GM12878 (cell line): ENCODE data around the gene NOL3. TPM values are rescaled to one million over a fixed set of nuclear protein-coding genes. Genes with fewer than 3 reads are reported as not detected.

ENCODE experiments used
- BHLHE40 ChIP-seq, 2 experiments: fragments of 450-650 bp in 1 of 2; IDR thresholded peaks; 2 replicates each; pipeline ENCODE4 v1.6.1; 2011 to 2017; ENCODE audit warnings: low read depth in 2 of 2, borderline replicate concordance in 1 of 2, improper control_type of control experiment in 1 of 2, low read length in 1 of 2, mild to moderate bottlenecking in 1 of 2
- CREM ChIP-seq: IDR thresholded peaks from 2 replicates; pipeline ENCODE4 v1.6.1; 2014; ENCODE audit warnings: antibody characterized with exemption, low read depth
- EGR1 ChIP-seq, 2 experiments: IDR thresholded peaks; 1 replicate in 1 of 2; 2 replicates in 1 of 2; pipeline ENCODE4 v1.6.1; 2011 to 2012; ENCODE audit warnings: low read depth in 2 of 2, low read length in 2 of 2, borderline replicate concordance in 1 of 2, mild to moderate bottlenecking in 1 of 2, moderate library complexity in 1 of 2
- MLLT1 ChIP-seq: fragments of 450-650 bp; IDR thresholded peaks from 2 replicates; pipeline ENCODE4 v1.6.1; 2016; ENCODE audit warnings: mild to moderate bottlenecking
- MXI1 ChIP-seq: fragments of 150-350 bp; IDR thresholded peaks from 2 replicates; pipeline ENCODE4 v1.6.1; 2011; ENCODE audit warnings: low read depth, mild to moderate bottlenecking, inconsistent platforms, low read length, improper control_type of control experiment
- PAX5 ChIP-seq: IDR thresholded peaks from 2 replicates; pipeline ENCODE4 v1.6.1; 2011; ENCODE audit warnings: low read depth, low read length, borderline replicate concordance
- POU2F2 ChIP-seq: IDR thresholded peaks from 3 replicates; pipeline ENCODE4 v1.6.1; 2011; ENCODE audit warnings: low read depth, mild to moderate bottlenecking, low read length, borderline replicate concordance
- RAD21 ChIP-seq: IDR thresholded peaks from 2 replicates; pipeline ENCODE4 v1.6.1; 2011; ENCODE audit warnings: mild to moderate bottlenecking, low read depth, low read length, moderate library complexity; ENCODE audit not compliant: insufficient read depth
- RUNX3 ChIP-seq: IDR thresholded peaks from 2 replicates; pipeline ENCODE4 v1.6.1; 2012; ENCODE audit warnings: low read length, inconsistent platforms
- SIN3A ChIP-seq: IDR thresholded peaks from 2 replicates; pipeline ENCODE4 v1.6.1; 2012; ENCODE audit warnings: low read depth, low read length, improper control_type of control experiment
- SMC3 ChIP-seq: IDR thresholded peaks from 2 replicates; pipeline ENCODE4 v1.6.1; 2011; ENCODE audit warnings: low read length, improper control_type of control experiment, borderline replicate concordance
- SPI1 ChIP-seq: IDR thresholded peaks from 2 replicates; pipeline ENCODE4 v1.6.1; 2011; ENCODE audit warnings: low read depth, mild to moderate bottlenecking, low read length, moderate library complexity, borderline replicate concordance; ENCODE audit not compliant: insufficient read depth
- YY1 ChIP-seq: IDR thresholded peaks from 2 replicates; pipeline ENCODE4 v1.6.1; 2011; ENCODE audit warnings: low read depth, mild to moderate bottlenecking, low read length
- ZNF207 ChIP-seq: fragments of 450-650 bp; IDR thresholded peaks from 2 replicates; pipeline ENCODE4 v1.6.1; 2014; ENCODE audit warnings: antibody characterized with exemption, mild to moderate bottlenecking, borderline replicate concordance
- polyA plus RNA-seq, 11 experiments: library from polyadenylated mRNA; depleted of rRNA in 4 of 11; unstranded in 6 of 11; stranded (reverse) in 5 of 11; fragments of >200 nt; fragmentation: Nextera tagmentation in 4 of 11; fragmentation: Illumina TruSeq in 1 of 11; extraction: Ambion mirVana in 4 of 11; extraction: Trizol in 1 of 11; gene quantifications; 1 replicate in 1 of 11; 2 replicates in 10 of 11; pipeline versions ENCODE4 v1.2.1 to v1.2.3, GENCODE V29; 2011 to 2016; ENCODE audit warnings: inconsistent platforms in 2 of 11, missing spikeins in 2 of 11, low read depth in 1 of 11
- total RNA-seq, 4 experiments: library from RNA; depleted of rRNA in 3 of 4; stranded (reverse); fragments of >200 nt in 3 of 4; fragmentation: Illumina TruSeq in 1 of 4; extraction: Trizol in 1 of 4; gene quantifications; 2 replicates each; pipeline versions ENCODE4 v1.2.1 to v1.2.3, GENCODE V29; 2013 to 2021
- TF ChIP-seq, protein P1 (sequence below): fragments of 450-650 bp; IDR thresholded peaks from 2 replicates; pipeline ENCODE4 v1.6.1; 2017; ENCODE audit warnings: mild to moderate bottlenecking
- TF ChIP-seq, protein P2 (sequence below): fragments of 450-650 bp; conservative IDR thresholded peaks from 2 replicates; pipeline ENCODE4 v1.6.1; 2017; ENCODE audit warnings: mild to moderate bottlenecking, moderate library complexity
- TF ChIP-seq, protein P3 (sequence below), 3 experiments: IDR thresholded peaks in 2 of 3; conservative IDR thresholded peaks in 1 of 3; 2 replicates each; pipeline ENCODE4 v1.5.1; 2011; ENCODE audit warnings: low read depth in 3 of 3, low read length in 3 of 3, mild to moderate bottlenecking in 3 of 3, control low read depth in 2 of 3, moderate library complexity in 2 of 3, inconsistent platforms in 1 of 3, mixed read lengths in 1 of 3; ENCODE audit not compliant: control insufficient read depth in 2 of 3, insufficient read depth in 1 of 3; ENCODE audit errors: extremely low read depth in 1 of 3
- TF ChIP-seq, protein P4 (sequence below): IDR thresholded peaks from 2 replicates; pipeline ENCODE4 v1.6.1; 2011; ENCODE audit warnings: low read depth, low read length, improper control_type of control experiment, borderline replicate concordance
- TF ChIP-seq, protein P5 (sequence below): IDR thresholded peaks from 2 replicates; pipeline ENCODE4 v1.6.1; 2012; ENCODE audit warnings: low read depth, low read length, improper control_type of control experiment

Gene NOL3
- total and polyA plus RNA-seq, 10 of the 15 experiments (the other 5 are each of a cell fraction or from before 2014, with no cell fraction given) = 0.31 to 18.4 (median 2.7) TPM

DNA sequence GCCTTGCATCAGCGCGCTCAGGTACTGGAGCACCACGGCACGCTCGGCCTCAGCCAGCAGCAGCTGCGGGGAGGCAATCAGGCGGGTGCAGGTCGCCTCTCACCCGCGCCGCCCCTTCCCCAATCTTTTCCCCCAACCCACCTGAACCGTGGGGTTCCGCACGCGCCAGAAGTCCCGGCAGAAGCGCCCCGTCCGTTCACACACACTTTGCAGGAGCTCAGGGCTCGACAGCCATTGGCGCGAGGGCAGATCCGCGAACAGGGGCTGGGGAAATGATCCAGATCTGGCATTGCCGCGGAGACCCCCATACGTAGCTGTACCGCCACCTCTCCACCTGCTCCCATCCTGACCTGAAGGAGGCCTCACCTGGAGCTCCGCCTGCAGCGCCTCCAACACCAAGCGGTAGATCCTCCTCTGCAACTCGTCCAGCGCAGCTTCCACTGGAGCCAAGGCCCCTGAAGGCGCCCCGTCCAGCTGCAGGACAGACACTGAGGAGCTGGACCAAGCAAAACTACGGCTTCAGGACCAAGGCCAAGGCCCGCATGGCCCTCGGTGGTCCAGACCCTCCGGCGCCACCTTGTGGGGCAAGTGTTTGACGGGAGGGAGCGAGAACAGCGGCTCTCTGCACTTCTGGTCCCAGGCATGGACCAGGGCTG is 14.8 kb downstream of the NOL3 start (continued):
- TF ChIP-seq, protein P1, sequence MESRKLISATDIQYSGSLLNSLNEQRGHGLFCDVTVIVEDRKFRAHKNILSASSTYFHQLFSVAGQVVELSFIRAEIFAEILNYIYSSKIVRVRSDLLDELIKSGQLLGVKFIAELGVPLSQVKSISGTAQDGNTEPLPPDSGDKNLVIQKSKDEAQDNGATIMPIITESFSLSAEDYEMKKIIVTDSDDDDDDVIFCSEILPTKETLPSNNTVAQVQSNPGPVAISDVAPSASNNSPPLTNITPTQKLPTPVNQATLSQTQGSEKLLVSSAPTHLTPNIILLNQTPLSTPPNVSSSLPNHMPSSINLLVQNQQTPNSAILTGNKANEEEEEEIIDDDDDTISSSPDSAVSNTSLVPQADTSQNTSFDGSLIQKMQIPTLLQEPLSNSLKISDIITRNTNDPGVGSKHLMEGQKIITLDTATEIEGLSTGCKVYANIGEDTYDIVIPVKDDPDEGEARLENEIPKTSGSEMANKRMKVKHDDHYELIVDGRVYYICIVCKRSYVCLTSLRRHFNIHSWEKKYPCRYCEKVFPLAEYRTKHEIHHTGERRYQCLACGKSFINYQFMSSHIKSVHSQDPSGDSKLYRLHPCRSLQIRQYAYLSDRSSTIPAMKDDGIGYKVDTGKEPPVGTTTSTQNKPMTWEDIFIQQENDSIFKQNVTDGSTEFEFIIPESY = no peak
- TF ChIP-seq, protein P2, sequence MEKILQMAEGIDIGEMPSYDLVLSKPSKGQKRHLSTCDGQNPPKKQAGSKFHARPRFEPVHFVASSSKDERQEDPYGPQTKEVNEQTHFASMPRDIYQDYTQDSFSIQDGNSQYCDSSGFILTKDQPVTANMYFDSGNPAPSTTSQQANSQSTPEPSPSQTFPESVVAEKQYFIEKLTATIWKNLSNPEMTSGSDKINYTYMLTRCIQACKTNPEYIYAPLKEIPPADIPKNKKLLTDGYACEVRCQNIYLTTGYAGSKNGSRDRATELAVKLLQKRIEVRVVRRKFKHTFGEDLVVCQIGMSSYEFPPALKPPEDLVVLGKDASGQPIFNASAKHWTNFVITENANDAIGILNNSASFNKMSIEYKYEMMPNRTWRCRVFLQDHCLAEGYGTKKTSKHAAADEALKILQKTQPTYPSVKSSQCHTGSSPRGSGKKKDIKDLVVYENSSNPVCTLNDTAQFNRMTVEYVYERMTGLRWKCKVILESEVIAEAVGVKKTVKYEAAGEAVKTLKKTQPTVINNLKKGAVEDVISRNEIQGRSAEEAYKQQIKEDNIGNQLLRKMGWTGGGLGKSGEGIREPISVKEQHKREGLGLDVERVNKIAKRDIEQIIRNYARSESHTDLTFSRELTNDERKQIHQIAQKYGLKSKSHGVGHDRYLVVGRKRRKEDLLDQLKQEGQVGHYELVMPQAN = peak; percentile 73; the same call in 1 of the 2 replicates
- TF ChIP-seq, protein P3, sequence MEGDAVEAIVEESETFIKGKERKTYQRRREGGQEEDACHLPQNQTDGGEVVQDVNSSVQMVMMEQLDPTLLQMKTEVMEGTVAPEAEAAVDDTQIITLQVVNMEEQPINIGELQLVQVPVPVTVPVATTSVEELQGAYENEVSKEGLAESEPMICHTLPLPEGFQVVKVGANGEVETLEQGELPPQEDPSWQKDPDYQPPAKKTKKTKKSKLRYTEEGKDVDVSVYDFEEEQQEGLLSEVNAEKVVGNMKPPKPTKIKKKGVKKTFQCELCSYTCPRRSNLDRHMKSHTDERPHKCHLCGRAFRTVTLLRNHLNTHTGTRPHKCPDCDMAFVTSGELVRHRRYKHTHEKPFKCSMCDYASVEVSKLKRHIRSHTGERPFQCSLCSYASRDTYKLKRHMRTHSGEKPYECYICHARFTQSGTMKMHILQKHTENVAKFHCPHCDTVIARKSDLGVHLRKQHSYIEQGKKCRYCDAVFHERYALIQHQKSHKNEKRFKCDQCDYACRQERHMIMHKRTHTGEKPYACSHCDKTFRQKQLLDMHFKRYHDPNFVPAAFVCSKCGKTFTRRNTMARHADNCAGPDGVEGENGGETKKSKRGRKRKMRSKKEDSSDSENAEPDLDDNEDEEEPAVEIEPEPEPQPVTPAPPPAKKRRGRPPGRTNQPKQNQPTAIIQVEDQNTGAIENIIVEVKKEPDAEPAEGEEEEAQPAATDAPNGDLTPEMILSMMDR (IDR thresholded peaks at IDR 0.05 in 2 of 3, conservative IDR thresholded peaks at IDR 0.05 in 1 of 3; ENCODE audit: control insufficient read depth in 2 of 3, extremely low read depth in 1 of 3, insufficient read depth in 1 of 3, low read depth in 3 of 3, low read length in 3 of 3) = peak; percentile 73 to 90 (median 88)
- TF ChIP-seq RAD21 = peak; percentile 79
- TF ChIP-seq POU2F2 = peak; percentile 56; the same call in 1 of the 3 replicates
- TF ChIP-seq EGR1 (IDR thresholded peaks at IDR 0.05; ENCODE audit: borderline replicate concordance in 1 of 2, low read depth in 2 of 2, low read length in 2 of 2) = peak in 1 of 2 experiments; percentile 7; a peak in 1 of 3 replicates
- no peak for TF ChIP-seq ZNF207
- TF ChIP-seq, protein P4, sequence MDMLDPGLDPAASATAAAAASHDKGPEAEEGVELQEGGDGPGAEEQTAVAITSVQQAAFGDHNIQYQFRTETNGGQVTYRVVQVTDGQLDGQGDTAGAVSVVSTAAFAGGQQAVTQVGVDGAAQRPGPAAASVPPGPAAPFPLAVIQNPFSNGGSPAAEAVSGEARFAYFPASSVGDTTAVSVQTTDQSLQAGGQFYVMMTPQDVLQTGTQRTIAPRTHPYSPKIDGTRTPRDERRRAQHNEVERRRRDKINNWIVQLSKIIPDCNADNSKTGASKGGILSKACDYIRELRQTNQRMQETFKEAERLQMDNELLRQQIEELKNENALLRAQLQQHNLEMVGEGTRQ = no peak
- peak; percentile 95 for TF ChIP-seq SMC3
- 0 out of 2 replicates have a peak, but pooled peaks have one; percentile 13 for TF ChIP-seq RUNX3
- peak; percentile 96 for TF ChIP-seq SIN3A
- peak; percentile 83 for TF ChIP-seq YY1
- TF ChIP-seq CREM = no peak
- peak; percentile 41 to 46; a peak in 3 of 4 replicates for TF ChIP-seq BHLHE40 (IDR thresholded peaks at IDR 0.05; ENCODE audit: borderline replicate concordance in 1 of 2, low read depth in 2 of 2, low read length in 1 of 2)
- TF ChIP-seq MXI1 = peak; percentile 97
- 0 out of 2 replicates have a peak, but pooled peaks have one; percentile 17 for TF ChIP-seq MLLT1
- TF ChIP-seq, protein P5, sequence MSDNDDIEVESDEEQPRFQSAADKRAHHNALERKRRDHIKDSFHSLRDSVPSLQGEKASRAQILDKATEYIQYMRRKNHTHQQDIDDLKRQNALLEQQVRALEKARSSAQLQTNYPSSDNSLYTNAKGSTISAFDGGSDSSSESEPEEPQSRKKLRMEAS = peak; percentile 86
- TF ChIP-seq SPI1 = no peak
- TF ChIP-seq PAX5 = 0 out of 2 replicates have a peak, but pooled peaks have one; percentile 23
